Upper lobe of left lung (tissue), 4 donors: ENCODE measurements around the gene PTGS2.

Experiments used
- EP300 ChIP-seq, 4 donors: sonication (generic); formaldehyde crosslinking; IDR thresholded peaks; one replicate each; pipeline ENCODE4 v1.5.1; 2017; ENCODE audit warnings: antibody characterized with exemption in 4 of 4, control low read depth in 2 of 4
- POLR2A ChIP-seq, 4 donors: fragments of 450-650 bp; IDR thresholded peaks; one replicate each; pipeline ENCODE4 v1.5.1; 2016 to 2017; ENCODE audit warnings: antibody characterized with exemption in 4 of 4, mild to moderate bottlenecking in 2 of 4
- POLR2AphosphoS5 ChIP-seq, 2 donors: sonication (generic); formaldehyde crosslinking; IDR thresholded peaks; one replicate each; pipeline ENCODE4 v1.5.1; 2017; ENCODE audit warnings: antibody characterized with exemption in 2 of 2
- TF ChIP-seq, protein P1 (sequence below), 6 experiments: fragments of 450-650 bp in 4 of 6; fragments of 200-600 bp in 2 of 6; sonication (generic) in 2 of 6; IDR thresholded peaks; one replicate each; pipeline ENCODE4 v1.5.1; 2016 to 2019; ENCODE audit warnings: antibody characterized with exemption in 6 of 6

GRCh38 chr1:186683652-186684410 is 3.6 kb upstream of the PTGS2 start:
- TF ChIP-seq POLR2A (IDR thresholded peaks at IDR 0.05) (no peak), POLR2AphosphoS5 (IDR thresholded peaks at IDR 0.05) (no peak), EP300 (IDR thresholded peaks at IDR 0.05) (no peak)
- TF ChIP-seq, protein P1, sequence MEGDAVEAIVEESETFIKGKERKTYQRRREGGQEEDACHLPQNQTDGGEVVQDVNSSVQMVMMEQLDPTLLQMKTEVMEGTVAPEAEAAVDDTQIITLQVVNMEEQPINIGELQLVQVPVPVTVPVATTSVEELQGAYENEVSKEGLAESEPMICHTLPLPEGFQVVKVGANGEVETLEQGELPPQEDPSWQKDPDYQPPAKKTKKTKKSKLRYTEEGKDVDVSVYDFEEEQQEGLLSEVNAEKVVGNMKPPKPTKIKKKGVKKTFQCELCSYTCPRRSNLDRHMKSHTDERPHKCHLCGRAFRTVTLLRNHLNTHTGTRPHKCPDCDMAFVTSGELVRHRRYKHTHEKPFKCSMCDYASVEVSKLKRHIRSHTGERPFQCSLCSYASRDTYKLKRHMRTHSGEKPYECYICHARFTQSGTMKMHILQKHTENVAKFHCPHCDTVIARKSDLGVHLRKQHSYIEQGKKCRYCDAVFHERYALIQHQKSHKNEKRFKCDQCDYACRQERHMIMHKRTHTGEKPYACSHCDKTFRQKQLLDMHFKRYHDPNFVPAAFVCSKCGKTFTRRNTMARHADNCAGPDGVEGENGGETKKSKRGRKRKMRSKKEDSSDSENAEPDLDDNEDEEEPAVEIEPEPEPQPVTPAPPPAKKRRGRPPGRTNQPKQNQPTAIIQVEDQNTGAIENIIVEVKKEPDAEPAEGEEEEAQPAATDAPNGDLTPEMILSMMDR (IDR thresholded peaks at IDR 0.05): no peak
